ENCODE measurements around the gene DPEP3. TPM values are rescaled to one million over a fixed set of nuclear protein-coding genes. Genes with fewer than 3 reads are reported as not detected.

Gene DPEP3, protein sequence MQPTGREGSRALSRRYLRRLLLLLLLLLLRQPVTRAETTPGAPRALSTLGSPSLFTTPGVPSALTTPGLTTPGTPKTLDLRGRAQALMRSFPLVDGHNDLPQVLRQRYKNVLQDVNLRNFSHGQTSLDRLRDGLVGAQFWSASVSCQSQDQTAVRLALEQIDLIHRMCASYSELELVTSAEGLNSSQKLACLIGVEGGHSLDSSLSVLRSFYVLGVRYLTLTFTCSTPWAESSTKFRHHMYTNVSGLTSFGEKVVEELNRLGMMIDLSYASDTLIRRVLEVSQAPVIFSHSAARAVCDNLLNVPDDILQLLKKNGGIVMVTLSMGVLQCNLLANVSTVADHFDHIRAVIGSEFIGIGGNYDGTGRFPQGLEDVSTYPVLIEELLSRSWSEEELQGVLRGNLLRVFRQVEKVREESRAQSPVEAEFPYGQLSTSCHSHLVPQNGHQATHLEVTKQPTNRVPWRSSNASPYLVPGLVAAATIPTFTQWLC
- total RNA-seq (2014; rRNA removed; shearing (Covaris generic)), result not detected in 2 replicates

DNA sequence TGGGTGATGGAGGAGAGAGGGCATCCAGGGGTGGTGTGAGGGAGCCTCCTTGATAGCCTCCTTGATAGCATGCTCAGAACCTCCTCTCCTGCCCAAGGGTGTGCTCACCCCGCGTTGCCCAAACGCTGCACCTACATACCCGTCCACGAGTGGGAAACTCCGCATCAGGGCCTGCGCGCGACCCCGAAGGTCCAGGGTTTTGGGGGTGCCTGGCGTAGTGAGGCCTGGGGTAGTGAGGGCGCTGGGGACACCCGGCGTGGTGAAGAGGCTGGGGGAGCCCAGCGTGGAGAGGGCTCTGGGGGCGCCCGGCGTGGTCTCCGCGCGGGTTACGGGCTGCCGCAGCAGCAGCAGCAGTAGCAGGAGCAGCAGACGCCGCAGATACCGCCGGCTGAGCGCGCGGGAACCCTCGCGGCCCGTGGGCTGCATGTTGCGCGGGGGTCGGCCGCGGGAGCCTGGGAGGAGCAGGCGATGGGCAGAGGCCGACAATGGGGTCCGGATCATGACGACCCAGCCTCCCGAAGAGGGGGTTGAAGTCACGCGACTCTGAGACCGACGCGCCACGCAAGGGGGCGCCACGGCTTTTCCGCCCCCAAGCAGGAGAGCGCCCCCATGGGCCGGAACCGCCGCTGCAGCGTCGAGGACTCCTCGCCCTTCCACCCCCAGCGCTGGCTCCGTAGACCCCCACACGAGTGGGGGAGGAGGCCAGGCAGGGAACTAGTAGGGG lies at the start of gene DPEP3:
DPEP3 (minus strand) TSS at position 545 of the 724 bp plus-strand sequence; CDS start at position 426, 119 bp downstream.

DNA sequence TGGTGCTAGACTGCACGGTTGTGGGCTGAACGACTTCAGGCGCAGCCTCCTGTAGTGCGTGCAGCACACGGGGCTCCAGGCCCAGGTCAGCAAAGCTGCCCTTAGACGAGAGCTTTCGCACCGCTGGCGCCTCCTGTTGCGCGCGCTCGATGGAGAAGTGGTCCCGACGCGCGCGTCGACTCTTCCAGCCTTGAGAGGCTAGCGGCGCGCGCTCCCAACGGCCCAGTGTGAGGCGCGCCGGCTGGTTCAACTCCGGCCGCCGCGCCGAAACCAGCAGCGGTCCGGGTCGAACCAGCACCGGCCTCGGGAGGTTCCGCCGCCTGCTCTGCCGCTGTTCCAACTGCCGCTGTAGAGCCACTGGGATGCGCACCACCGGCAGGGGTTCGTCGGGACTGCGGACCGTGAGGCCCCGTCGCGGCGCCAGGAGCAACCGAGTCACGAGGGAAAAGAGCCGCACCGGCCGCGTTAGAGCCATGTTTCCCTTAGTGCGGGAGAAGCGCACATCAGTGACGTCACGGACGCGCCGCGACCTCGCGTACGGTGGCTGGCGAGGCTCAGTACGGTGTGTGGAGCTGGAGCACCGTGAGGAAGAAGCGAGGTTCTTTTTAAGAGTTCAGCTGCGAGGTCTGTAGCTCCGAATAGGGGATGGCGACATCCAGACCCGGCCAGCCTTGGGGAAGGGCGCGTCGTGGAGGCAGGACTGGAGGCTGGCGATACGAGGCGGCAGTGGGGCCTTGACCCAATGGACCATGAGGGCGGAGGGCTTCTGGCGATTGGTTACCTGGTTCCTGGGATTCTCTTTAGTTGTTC lies 42.6 kb upstream of the DPEP3 start, which contains the start of the genes DDX28 and DUS2:
DDX28 (minus strand) TSS at position 505 of the 810 bp plus-strand sequence; CDS start at position 475, 30 bp downstream.
DUS2 (plus strand) TSS at position 557 of the 810 bp plus-strand sequence. CDS start 14,740 bp downstream, outside the sequence.

DNA sequence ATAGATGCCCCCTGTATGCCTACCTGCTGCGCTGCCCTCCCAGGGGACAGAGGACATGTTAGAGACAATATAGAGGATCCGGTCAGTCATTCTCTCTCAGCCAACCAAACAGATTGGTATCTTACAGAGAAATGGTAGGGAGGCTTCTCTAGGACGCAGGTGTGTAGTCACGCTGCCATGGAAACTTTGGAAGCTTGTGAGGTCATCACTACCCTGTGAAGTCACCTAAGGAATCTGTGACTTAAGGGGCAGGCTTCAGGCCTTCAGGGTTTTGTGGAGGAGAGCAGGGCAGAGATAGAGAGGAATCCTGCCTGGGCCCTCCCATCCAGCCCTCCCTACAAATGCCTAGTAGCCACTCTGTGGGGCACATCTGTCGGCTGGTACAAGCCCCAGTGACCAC lies 35.4 kb upstream of the DPEP3 start, which contains the start of gene DPEP2NB:
DPEP2NB (minus strand) TSS at position 231 of the 400 bp plus-strand sequence; CDS start at position 90, 141 bp downstream.

DNA sequence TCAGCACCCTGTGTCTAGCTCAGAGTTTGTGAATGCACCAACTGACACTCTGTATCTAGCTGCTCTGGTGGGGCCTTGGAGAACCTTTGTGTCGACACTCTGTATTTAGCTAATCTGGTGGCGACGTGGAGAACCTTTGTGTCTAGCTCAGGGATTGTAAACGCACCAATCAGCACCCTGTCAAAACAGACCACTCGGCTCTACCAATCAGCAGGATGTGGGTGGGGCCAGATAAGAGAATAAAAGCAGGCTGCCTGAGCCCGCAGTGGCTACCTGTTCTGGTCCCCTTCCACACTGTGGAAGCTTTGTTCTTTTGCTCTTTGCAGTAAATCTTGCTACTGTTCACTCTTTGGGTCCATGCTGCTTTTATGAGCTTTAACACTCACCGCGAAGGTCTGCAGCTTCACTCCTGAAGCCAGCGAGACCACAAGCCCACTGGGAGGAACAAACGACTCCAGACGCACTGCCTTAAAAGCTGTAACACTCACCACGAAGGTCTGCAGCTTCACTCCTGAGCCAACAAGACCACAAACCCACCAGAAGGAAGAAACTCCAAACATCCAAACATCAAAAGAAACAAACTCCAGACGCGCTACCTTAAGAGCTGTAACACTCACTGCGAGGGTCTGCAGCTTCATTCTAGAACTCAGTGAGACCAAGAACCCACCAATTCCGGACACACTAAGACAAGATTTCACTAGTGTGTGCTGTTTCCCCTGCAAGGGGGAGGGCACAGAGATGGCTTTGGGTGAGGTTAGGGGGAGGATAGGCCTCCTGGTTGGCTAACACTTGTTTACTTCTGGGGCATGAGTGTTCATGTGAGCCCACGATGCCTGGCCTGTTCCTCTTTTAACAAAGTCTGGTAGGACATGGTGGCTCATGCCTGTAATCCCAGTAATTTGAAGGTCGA lies 18.7 kb upstream of the DPEP3 start, which contains the start of gene DPEP2:
DPEP2 (minus strand) TSS at position 706 of the 910 bp plus-strand sequence. CDS start 6,272 bp downstream, outside the sequence.

DNA sequence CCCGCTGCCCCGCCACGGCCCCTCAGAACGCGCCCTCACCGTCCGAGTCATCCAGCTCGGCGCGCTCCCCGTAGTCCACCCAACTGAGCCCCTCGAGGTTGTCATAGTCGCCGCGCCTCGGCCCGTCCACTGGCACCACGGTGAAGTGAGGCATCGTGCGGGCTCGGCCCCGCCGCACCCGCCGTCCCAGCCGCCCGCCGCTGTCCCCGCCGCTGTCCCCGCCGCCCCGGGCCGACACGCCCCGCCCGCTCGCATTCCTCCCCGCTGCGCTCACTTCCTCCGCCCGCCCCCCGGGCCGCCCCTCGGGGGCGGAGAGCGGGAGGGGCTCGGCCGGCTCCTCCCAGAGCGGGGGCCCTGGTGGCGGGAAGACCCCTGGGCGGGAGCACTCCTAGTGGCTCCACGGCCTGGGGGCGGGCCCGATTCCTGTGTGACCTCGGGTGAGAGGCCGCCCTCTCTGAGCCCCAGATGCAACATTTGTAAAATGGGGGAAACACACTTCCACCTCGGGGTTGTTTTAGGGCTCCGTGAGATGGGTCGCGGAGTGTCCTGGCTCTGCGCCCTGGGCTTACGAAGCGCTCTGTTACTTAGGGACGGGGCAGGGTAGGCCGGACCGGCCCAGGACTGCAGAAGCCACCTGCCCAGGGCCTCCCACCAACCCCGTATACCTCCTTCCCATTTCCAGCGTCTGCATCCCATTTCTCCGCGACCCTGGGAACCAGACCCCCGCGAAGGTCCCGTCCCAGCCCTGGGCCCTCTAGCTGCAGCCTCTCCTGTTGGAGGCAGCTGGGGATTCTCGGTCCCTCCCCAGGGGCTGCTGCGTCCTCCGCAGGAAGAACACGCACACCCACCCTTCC lies 11.7 kb downstream of the DPEP3 start, which contains the start of gene SLC12A4:
SLC12A4 (minus strand) TSS at position 238 of the 854 bp plus-strand sequence; CDS start at position 154, 84 bp downstream.

DNA sequence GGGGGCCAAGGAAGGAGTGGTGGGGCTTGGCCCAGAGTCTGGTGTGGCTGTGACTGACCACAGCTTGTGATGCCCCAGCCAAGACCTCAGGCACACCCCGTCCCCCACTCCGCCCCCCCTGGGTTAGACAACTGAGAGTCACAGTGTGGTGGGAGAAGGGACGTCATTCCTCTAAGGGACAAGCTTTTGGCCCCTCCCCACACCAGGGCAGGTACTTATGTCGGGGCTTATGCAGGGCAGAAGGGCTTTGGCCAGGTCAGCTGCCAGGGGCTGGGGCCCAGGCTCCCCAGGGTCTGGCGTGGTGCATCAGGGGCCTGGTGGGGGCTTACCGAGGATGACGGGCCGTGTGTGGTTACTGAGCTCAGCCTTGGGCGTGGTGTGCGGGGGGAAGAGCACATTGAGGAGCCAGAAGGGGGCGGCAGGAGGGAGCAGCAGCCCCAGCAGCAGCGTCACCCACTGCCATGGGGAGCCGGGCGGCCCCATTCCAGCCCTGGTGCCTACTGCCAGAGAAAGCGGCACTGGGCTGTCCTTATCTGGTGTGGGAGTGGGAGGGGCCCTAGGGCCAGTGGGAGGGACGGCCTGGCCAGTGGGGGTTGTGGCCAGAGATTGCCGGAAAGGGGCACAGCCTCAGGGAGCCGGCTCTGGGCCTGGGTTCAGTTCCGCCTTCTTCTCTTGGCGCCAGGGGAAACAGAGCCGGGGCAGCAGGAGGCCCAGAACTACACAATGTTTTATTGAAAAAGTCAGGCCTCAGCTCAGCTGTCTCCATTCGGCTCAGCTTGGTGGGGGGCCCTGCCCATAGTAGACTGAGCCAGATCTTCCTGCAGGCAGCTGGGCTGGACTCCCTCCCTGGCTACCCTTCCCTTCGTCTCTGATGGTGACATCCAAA lies 36.4 kb downstream of the DPEP3 start, which contains the start of gene LCAT:
LCAT (minus strand) TSS at position 502 of the 886 bp plus-strand sequence; CDS start at position 483, 19 bp downstream.

DNA sequence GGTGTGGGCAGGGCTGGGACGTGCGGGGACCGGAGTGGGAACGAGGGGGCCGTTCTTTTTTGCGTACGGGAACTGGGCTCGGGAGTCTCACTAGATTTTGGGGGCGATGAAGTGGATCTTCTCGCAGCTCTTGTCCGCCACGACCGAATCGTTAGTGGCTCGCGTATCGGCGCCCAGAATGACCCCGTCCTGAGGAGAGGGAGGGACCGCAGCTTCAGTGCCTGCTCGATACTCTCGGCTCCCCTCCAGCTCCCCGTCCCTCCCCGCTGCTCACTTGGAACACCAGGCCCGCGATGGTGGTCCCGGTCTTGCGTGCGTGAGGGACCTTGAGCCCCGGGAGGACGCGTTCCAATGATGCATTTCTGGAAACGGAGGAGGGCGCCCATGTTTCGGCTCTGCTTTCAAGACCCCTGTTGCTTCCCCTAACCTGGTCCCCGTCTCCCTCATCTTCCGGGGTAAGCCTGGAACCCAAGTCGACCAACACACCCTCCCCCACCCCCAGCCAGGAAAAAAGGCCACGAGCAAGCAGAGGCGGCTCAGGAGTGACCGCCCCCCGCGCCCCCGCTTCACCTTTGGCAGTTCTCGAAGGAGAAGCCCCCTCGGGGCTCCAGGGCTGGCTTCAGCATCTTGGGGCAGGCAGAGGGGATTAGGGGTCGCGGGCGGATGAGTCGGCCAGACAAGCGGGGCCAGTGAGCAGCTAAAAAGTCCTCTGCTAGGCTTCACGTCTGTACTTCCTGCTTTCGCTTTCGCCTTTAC lies 44.0 kb downstream of the DPEP3 start, which contains the start of gene PSMB10:
PSMB10 (minus strand) TSS at position 727 of the 756 bp plus-strand sequence; CDS start at position 626, 101 bp downstream.

DNA sequence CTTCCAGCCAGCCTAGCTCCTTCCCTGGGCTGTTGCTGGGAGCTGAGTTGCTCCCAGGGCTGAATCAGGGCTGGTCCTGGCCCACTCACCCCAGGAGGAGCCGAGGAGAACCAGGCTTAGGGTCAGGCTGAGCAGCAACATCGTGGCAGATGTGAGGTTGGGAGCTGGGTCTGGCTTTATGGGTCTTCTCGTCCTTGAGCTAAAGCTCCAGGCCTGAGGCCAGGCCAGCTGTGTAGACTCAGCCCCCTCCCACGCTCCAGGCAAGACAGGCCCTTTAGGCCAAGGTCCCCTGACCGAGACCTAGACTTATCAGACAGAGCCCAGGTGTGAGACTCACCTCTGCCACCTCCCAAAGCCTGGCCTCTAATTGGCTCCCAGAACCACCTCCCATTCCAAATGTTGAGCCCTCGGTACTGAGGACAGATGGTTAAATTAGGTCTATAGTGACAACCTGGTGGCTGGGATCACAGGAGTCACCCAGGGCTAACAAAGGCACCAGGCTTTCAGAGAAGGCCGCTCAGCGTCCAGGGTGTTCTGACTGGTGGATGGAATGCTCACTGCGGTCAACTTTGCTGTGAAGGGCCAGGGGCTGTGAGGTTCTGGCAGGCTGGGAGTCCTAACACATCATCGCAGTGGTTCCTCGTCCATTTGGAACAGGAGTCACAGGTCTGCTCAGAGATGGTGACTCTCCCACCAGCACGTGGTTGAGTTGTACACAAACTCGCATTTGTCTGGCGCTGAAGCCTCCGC lies 48.4 kb downstream of the DPEP3 start, which contains the start of gene CTRL:
CTRL (minus strand) TSS at position 151 of the 750 bp plus-strand sequence; CDS start at position 141, 10 bp downstream.

Small RNA genes lying within 50 kb of the gene (small RNA-seq; reads per million reads assigned to genes)
- not detected for gene RNU6-359P

Other genes with a start within 250 kb of the DPEP3 start
- gene RANBP10, start 173.9 kb downstream of the DPEP3 start, total RNA-seq (2014; rRNA removed; shearing (Covaris generic)), result 5.4 and 5.5 TPM in 2 replicates
- gene TSNAXIP1, start 173.6 kb downstream of the DPEP3 start, total RNA-seq (2014; rRNA removed; shearing (Covaris generic)), result 0.66 and 1.6 TPM in 2 replicates
- gene THAP11, start 138.2 kb downstream of the DPEP3 start, total RNA-seq (2014; rRNA removed; shearing (Covaris generic)), result 36.9 and 37.4 TPM in 2 replicates
- gene NUTF2, start 133.6 kb downstream of the DPEP3 start, total RNA-seq (2014; rRNA removed; shearing (Covaris generic)), result 174 TPM in 2 replicates
- gene CENPT, start 132.8 kb downstream of the DPEP3 start, total RNA-seq (2014; rRNA removed; shearing (Covaris generic)), result 29.7 and 30.7 TPM in 2 replicates
- 82.4 and 94.4 TPM in 2 replicates for gene EDC4, start 107.4 kb downstream of the DPEP3 start, total RNA-seq (2014; rRNA removed; shearing (Covaris generic))
- gene NRN1L, start 95.6 kb downstream of the DPEP3 start, total RNA-seq (2014; rRNA removed; shearing (Covaris generic)), result 0.30 TPM in 1 of 2 replicates, not detected in the other
- 6.7 and 11.1 TPM in 2 replicates for gene PSKH1, start 87.2 kb downstream of the DPEP3 start, total RNA-seq (2014; rRNA removed; shearing (Covaris generic))
- 1.6 and 4.0 TPM in 2 replicates for gene CTRL, start 48.6 kb downstream of the DPEP3 start, total RNA-seq (2014; rRNA removed; shearing (Covaris generic))
- 69.2 and 69.3 TPM in 2 replicates for gene PSMB10, start 43.6 kb downstream of the DPEP3 start, total RNA-seq (2014; rRNA removed; shearing (Covaris generic))
- gene LCAT, start 36.4 kb downstream of the DPEP3 start, total RNA-seq (2014; rRNA removed; shearing (Covaris generic)), result 3.4 and 4.7 TPM in 2 replicates
- gene SLC12A4, start 11.9 kb downstream of the DPEP3 start, total RNA-seq (2014; rRNA removed; shearing (Covaris generic)), result 32.8 and 41.3 TPM in 2 replicates
- gene DPEP2, start 19.0 kb upstream of the DPEP3 start, total RNA-seq (2014; rRNA removed; shearing (Covaris generic)), result not detected in 2 replicates
- gene DPEP2NB, start 35.4 kb upstream of the DPEP3 start, total RNA-seq (2014; rRNA removed; shearing (Covaris generic)), result not detected in 2 replicates
- gene DDX28, start 42.7 kb upstream of the DPEP3 start, total RNA-seq (2014; rRNA removed; shearing (Covaris generic)), result 28.6 and 31.1 TPM in 2 replicates
- gene DUS2, start 42.8 kb upstream of the DPEP3 start, total RNA-seq (2014; rRNA removed; shearing (Covaris generic)), result 19.3 and 25.8 TPM in 2 replicates
- 19.3 and 21.5 TPM in 2 replicates for gene NFATC3, start 104.9 kb upstream of the DPEP3 start, total RNA-seq (2014; rRNA removed; shearing (Covaris generic))